Loucy (cell line): ENCODE measurements around the gene AFF3.

Experiments used
- EZH2phosphoT487 ChIP-seq: fragments of 200-600 bp; IDR thresholded peaks from 2 replicates; pipeline ENCODE4 v1.6.1; 2018; ENCODE audit warnings: antibody characterized with exemption, mild to moderate bottlenecking, moderate library complexity, borderline replicate concordance
- TF ChIP-seq, protein P1 (sequence below): fragments of 200-600 bp; sonication (generic); conservative IDR thresholded peaks from 2 replicates; pipeline ENCODE4 v1.5.1; 2014; ENCODE audit warnings: mild to moderate bottlenecking, antibody characterized with exemption, low read length

DNA sequence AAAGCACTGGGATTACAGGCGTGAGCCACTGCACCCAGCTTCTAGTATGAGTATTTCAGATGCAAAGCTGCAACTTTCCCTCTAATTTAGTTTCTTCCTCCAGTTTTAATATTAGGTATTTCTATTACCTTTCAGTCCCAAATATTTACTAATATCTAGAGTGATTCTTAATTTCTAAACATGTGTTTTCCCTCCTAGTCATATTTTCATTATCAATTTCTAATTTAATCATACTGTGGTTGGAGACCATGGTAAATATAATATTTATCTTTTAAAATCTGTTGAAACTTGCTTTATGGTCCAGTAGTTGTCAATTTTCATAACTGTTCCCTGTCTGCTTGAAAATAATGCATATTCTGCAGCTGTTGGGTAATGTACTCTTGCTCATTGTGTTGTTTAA is 406.6 kb downstream of the AFF3 start:
- TF ChIP-seq, protein P1, sequence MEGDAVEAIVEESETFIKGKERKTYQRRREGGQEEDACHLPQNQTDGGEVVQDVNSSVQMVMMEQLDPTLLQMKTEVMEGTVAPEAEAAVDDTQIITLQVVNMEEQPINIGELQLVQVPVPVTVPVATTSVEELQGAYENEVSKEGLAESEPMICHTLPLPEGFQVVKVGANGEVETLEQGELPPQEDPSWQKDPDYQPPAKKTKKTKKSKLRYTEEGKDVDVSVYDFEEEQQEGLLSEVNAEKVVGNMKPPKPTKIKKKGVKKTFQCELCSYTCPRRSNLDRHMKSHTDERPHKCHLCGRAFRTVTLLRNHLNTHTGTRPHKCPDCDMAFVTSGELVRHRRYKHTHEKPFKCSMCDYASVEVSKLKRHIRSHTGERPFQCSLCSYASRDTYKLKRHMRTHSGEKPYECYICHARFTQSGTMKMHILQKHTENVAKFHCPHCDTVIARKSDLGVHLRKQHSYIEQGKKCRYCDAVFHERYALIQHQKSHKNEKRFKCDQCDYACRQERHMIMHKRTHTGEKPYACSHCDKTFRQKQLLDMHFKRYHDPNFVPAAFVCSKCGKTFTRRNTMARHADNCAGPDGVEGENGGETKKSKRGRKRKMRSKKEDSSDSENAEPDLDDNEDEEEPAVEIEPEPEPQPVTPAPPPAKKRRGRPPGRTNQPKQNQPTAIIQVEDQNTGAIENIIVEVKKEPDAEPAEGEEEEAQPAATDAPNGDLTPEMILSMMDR, result no peak
- no peak for TF ChIP-seq EZH2phosphoT487
